Cerebellar cortex (tissue), 1 donor: Measurements from ENCODE around the gene DAPK2.
A peak's percentile ranks its signal among the peaks of the same experiment; 100 is the strongest.
"Not testable (repeated sequence)": the region's sequence is repeated elsewhere in the genome, so short reads cannot be mapped to it uniquely, and the experiment has no call there.

Experiments used
- DNase-seq: peaks from one replicate; pipeline ENCODE4 v3.0.0-alpha.2; 2015; ENCODE audit warnings: low spot score

The DAPK2 gene

GRCh38 chr15:63913336-63913735 is 132.9 kb downstream of the DAPK2 start:
- DNase-seq = no peak

DNA sequence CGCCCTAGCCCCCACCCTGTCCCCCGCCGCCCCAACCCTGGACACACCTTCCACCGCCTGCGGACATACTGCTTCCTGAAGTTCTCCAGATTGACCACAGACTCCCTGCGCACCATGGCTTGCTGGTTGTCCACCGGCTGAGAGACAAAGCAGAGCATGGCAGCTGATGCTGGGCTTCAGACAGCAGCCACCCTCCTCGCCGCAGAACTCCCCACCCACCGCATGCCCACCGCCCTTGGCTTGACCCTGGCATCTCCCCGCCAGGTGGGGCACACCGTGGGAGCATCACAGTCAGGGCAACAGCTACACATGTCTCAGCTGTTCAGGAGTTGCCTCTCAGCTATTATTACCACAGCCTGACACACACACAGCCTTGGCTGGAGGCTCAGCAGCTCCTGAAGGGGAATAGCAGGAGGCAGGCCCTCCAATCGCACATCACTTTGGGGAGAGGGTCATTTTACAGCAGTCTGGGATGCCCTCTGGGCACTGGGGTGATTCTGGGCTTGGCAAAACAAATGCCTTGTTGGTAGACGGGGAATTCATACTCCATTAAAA is 134.1 kb downstream of the DAPK2 start:
- DNase-seq = no peak

GRCh38 chr15:63911160-63911559 is 135.1 kb downstream of the DAPK2 start:
- DNase-seq = no peak

GRCh38 chr15:63909819-63910437 is 136.4 kb downstream of the DAPK2 start:
- peak; percentile 56 for DNase-seq

GRCh38 chr15:63908991-63909390 is 137.3 kb downstream of the DAPK2 start:
- DNase-seq = no peak

GRCh38 chr15:63908281-63908680 is 138.0 kb downstream of the DAPK2 start:
- no peak for DNase-seq

- no peak for DNase-seq
Measured at GRCh38 chr15:63907521-63907920, 138.8 kb downstream of the DAPK2 start.

DNA sequence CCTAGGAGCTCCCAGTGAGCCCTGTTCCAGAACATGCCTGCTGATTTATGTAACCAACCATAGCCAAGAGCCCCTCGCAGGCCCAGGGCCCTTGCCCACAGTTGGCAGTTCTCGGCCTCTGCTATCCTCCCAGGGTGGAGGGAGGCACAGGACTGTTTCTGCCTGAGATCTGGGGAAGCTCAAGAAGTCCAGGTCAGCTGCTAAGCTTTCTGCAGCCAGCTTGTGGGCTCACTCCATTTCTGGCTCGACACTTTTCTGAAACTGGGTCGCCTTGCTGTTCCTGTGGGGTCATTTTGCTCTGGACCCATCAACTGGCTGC is 140.1 kb downstream of the DAPK2 start:
- DNase-seq = no peak

DNA sequence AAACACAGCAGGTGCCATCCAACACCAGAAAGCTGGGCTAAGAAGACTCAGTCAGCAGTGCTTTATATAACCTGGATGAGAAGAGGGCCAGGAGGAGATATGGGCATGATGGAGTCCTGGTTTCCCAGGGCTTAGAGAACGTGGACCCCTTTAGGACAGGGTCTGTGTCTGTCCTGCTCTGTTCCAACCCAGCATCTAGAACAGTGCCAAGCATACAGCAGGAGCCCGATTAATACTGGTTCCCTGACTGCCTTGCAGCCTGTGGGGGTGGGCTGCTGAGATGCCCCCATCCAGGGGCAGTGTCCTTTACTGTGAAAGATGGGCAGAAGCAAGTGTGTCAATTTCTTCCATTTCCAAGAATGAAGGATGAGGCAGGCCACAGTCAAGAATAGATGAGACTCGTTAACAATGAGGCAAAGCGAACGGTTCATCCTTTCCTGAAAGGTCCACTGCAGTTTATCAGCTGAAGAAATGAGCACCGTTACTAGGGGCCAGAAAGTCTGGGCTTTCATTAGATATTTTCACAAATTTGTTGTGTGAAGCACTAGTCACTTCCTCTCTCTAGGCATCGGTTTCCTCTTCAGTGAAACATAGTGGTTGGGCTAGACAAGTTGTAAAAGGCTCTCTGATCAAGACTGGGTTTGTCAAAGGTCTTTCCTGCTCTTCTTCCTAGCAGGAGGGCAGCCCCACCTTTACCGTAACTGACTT is 140.6 kb downstream of the DAPK2 start:
- DNase-seq = no peak

- DNase-seq = no peak
Measured at GRCh38 chr15:63905131-63905530, 141.2 kb downstream of the DAPK2 start.

DNA sequence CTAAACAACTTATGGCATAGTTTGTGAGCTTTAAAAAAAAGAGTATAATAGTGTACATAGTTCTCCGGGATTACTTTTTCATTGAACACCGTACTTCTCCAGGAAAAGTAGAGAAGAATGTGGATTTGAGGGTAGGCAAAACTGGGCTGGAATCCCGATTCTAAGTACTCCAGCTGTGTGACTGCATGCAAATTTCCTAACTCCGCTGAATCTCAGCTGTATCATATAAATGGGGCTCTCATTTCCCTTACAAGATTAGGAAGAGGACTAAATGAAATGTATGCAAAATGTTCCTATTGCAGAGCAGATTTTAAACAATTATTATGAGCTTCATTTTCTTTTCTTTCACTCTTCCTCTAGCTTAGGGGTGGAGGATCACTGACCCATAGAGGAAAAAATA is 142.2 kb downstream of the DAPK2 start:
- DNase-seq = no peak

GRCh38 chr15:63902671-63903035 is 143.6 kb downstream of the DAPK2 start:
- no peak for DNase-seq

GRCh38 chr15:63901912-63902670 is 144.2 kb downstream of the DAPK2 start:
- DNase-seq = no peak

GRCh38 chr15:63900306-63900705 is 146.0 kb downstream of the DAPK2 start:
- no peak for DNase-seq

DNA sequence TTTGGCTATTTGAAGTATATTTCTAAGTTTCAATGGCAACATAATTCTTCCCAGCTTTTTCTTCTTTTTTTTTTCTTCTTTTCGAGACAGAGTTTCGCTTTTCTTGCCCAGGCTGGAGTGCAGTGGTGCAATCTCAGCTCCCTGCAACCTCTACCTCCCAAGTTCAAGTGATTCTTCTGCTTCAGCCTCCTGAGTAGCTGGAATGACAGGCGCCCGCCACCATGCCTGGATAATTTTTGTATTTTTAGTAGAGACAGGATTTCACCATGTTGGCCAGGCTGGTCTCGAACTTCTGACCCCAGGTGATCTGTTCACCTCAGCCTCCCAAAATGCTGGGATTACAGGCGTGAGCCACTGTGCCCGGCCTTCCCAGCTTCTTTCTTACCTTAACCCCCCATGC is 146.7 kb downstream of the DAPK2 start:
- DNase-seq = not testable (repeated sequence)

GRCh38 chr15:63899193-63899592 is 147.1 kb downstream of the DAPK2 start:
- no peak for DNase-seq

DNA sequence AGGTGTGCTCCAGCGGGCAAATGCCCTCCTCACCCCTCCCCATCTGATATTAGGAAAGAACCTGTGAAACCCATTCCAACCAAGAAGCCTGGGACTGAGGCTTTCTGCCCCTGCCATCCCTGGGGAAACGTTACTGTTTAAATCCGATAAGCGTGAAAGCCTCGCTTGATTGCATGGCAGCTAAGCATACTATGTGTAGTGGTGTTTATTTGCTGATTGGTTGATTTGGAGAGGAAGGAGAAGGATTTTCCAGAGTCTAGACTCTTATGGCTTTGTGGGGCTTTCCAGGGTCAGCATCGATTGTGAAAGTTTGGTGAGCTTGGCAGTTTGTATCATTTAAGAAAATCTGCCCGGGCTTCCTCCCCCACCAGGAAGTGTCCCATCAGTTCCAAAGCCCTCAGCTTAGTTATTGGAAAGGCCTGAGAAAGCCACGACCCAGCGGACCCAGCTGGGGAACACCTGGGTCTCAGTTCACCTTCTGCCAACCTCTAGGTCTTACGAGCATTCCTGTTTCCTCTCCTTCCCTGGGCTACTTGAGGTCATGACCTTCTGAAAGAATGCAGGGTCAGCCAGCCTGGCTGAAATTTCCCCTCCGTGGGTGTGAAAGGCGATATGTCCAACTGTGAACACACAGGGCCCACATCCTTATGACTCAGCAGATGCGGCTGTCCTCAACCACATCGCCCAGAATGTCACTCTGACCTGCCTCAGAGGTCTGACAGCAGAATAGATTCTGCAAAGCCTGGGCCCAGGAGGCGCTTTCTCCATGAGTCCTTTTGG is 149.8 kb downstream of the DAPK2 start:
- DNase-seq = no peak

DNA sequence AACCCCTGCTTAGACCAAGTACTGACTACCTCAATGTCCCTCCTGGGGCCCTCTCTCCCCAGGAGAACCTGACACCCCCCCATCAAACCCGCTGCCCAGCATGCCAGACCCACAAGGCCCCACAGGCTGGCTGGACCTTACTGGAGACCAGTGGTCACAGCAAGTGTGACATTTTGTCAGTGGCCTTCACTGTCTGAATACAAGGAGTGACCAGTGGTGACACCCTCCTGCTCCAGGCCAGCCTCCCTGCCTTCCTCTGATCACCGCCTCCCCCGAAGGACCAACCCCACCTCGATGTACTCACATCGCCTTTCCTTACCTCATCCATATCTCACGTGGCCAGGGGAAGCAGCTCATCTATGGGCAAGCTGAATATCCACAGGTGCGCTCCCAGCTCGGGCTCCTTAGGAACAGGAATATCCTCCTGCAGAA is 150.5 kb downstream of the DAPK2 start:
- DNase-seq = no peak

GRCh38 chr15:63895194-63895593 is 151.1 kb downstream of the DAPK2 start:
- DNase-seq = no peak

GRCh38 chr15:63894662-63894949 is 151.7 kb downstream of the DAPK2 start:
- DNase-seq = no peak

DNA sequence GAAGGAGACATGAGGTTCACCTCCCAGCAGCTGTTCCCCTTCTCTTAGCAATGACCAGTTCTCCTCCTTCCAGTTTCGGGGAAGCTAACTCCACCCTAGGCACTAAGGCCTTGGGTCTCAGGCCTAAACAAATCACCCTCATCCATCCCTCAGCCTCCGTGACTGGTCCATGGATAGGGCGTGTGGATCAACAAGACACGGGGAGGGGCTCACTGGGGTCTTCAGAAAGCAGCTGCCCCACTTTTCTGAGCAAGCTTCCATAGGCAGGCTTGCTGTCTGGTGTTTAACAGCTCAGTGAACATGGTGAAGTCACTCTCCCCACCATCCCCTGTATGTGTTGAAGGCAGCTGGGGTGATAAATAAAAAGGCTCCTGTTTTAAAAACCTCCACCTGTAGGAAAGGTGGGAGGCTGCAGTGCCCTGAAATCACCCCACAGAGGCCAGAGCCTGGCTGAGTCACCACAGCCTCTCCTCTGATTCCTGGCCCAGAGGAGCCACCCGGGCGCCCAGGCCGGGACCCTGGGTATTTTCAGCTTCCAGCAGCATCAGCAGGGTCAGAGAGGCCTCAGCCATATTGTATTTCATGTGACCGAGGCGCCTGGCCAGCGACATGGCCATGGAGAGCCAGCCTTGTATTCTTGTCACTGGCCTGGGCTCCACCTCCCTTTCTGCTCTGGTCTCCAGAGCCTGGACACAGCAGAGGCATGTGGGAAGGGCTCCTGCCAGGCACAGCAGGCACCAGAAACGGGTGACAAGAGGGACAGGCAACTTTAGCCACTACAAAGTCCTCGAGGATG is 152.2 kb downstream of the DAPK2 start:
- no peak for DNase-seq
